H1 (cell line): Measurements from ENCODE around the gene MAGIX. TPM values are rescaled to one million over a fixed set of nuclear protein-coding genes. Genes with fewer than 3 reads are reported as not detected.

Experiments used
- CTCF ChIA-PET: fragments of 300-600 bp; sonication (Branson Sonifier 250); formaldehyde crosslinking; loops from one replicate; lab custom pipeline; 2021; ENCODE audit not compliant: partially characterized antibody; lab: Charles Lee
- POLR2A ChIA-PET: fragments of 300-600 bp; sonication (Branson Sonifier 250); formaldehyde crosslinking; loops from one replicate; lab custom pipeline; 2021; ENCODE audit warnings: inconsistent platforms; ENCODE audit not compliant: partially characterized antibody; lab: Charles Lee
- DNase-seq, 2 experiments: peaks; one replicate each; pipeline versions ENCODE4 v3.0.0 to v3.0.0-alpha.2; 2010 to 2022; ENCODE audit warnings: low spot score in 2 of 2, low read depth in 1 of 2, mixed read lengths in 1 of 2
- FAIRE-seq: peaks from 2 replicates; lab custom pipeline; 2011; peaks lifted over from hg19 to GRCh38; lab: Jason Lieb, UNC
- H2AFZ ChIP-seq: 2 replicates; pipeline ENCODE4 v1.8.1; 2012; ENCODE audit warnings: low read length, inconsistent platforms
- H2AK5ac ChIP-seq: 2 replicates; pipeline ENCODE4 v1.6.1; 2013; ENCODE audit warnings: low read depth, low read length
- H2BK120ac ChIP-seq: replicated peaks from 2 replicates; pipeline ENCODE3; 2013; ENCODE audit warnings: low read depth, low read length, inconsistent platforms
- H2BK12ac ChIP-seq: 2 replicates; pipeline ENCODE4 v1.6.1; 2013; ENCODE audit warnings: low read depth, low read length
- H2BK15ac ChIP-seq: 2 replicates; pipeline ENCODE4 v1.6.1; 2013; ENCODE audit warnings: low read length
- H2BK20ac ChIP-seq: 2 replicates; pipeline ENCODE4 v1.6.1; 2013; ENCODE audit warnings: low read length
- H2BK5ac ChIP-seq: 2 replicates; pipeline ENCODE4 v1.6.1; 2013; ENCODE audit warnings: low read depth, low read length
- H3K14ac ChIP-seq: 2 replicates; pipeline ENCODE4 v1.6.1; 2013; ENCODE audit warnings: inconsistent platforms; ENCODE audit not compliant: insufficient read length
- H3K18ac ChIP-seq: 2 replicates; pipeline ENCODE4 v1.6.1; 2013; ENCODE audit warnings: low read length; ENCODE audit errors: extremely low read depth
- H3K23ac ChIP-seq: 2 replicates; pipeline ENCODE4 v1.6.1; 2013; ENCODE audit warnings: inconsistent platforms; ENCODE audit not compliant: insufficient read length
- H3K23me2 ChIP-seq: 2 replicates; pipeline ENCODE4 v1.6.1; 2013; ENCODE audit warnings: low read depth, low read length
- H3K27ac ChIP-seq: 2 replicates; pipeline ENCODE4 v1.6.1; 2011; ENCODE audit warnings: low read depth, low read length, inconsistent platforms
- H3K27me3 ChIP-seq, 4 experiments: replicated peaks in 1 of 4; 1 replicate in 1 of 4; 2 replicates in 3 of 4; pipeline versions ENCODE4 v1.6.1 to v1.8.1; 2011 to 2013; ENCODE audit warnings: low read length in 3 of 4, mild to moderate bottlenecking in 3 of 4, inconsistent platforms in 2 of 4, mixed read lengths in 2 of 4, moderate library complexity in 1 of 4; ENCODE audit not compliant: control insufficient read depth in 3 of 4, insufficient read depth in 3 of 4; ENCODE audit errors: extremely low read depth in 1 of 4
- H3K36me3 ChIP-seq, 4 experiments: 2 replicates each; pipeline versions ENCODE4 v1.6.1 to v1.8.1; 2011 to 2013; ENCODE audit warnings: mild to moderate bottlenecking in 4 of 4, low read length in 3 of 4, moderate library complexity in 2 of 4, control low read depth in 1 of 4, inconsistent platforms in 1 of 4; ENCODE audit not compliant: insufficient read depth in 4 of 4, control insufficient read depth in 2 of 4
- H3K4ac ChIP-seq: replicated peaks from 2 replicates; pipeline ENCODE3; 2013; ENCODE audit warnings: low read length, low read depth, mixed read lengths, inconsistent platforms; ENCODE audit not compliant: insufficient read length
- H3K4me1 ChIP-seq, 4 experiments: replicated peaks in 1 of 4; 1 replicate in 1 of 4; 2 replicates in 3 of 4; pipeline versions ENCODE4 v1.6.1 to v1.8.1; 2011 to 2013; ENCODE audit warnings: low read length in 3 of 4, inconsistent platforms in 2 of 4, mixed read lengths in 1 of 4; ENCODE audit not compliant: insufficient read depth in 4 of 4, control insufficient read depth in 3 of 4
- H3K4me2 ChIP-seq, 2 experiments: 2 replicates each; pipeline versions ENCODE4 v1.6.1 to v1.8.1; 2011 to 2013; ENCODE audit warnings: low read depth in 2 of 2, low read length in 2 of 2, control low read depth in 1 of 2, inconsistent platforms in 1 of 2, mild to moderate bottlenecking in 1 of 2; ENCODE audit not compliant: insufficient read depth in 1 of 2
- H3K4me3 ChIP-seq, 4 experiments: fragments of 200-600, 300-600 bp in 1 of 4; sonication (generic), shearing (Covaris generic), sonication (Bioruptor Twin) in 1 of 4; 2 replicates each; pipeline versions ENCODE4 v1.5.1 to v1.8.1; 2011 to 2016; ENCODE audit warnings: low read length in 4 of 4, low read depth in 3 of 4, control low read depth in 2 of 4, inconsistent platforms in 2 of 4, mild to moderate bottlenecking in 2 of 4, mixed read lengths in 1 of 4, moderate library complexity in 1 of 4; ENCODE audit not compliant: insufficient read depth in 2 of 4; ENCODE audit errors: extremely low read depth in 1 of 4
- H3K56ac ChIP-seq: replicated peaks from 2 replicates; pipeline ENCODE3; 2013; ENCODE audit warnings: low read depth, mild to moderate bottlenecking, mixed read lengths, low read length, inconsistent platforms; ENCODE audit not compliant: insufficient read length
- H3K79me1 ChIP-seq: 2 replicates; pipeline ENCODE4 v1.6.1; 2013; ENCODE audit warnings: low read depth, low read length, control low read depth
- H3K79me2 ChIP-seq, 2 experiments: 2 replicates each; pipeline versions ENCODE4 v1.6.1 to v1.8.1; 2012 to 2013; ENCODE audit warnings: low read length in 2 of 2, mild to moderate bottlenecking in 2 of 2, inconsistent platforms in 1 of 2; ENCODE audit not compliant: insufficient read depth in 2 of 2, control insufficient read depth in 1 of 2
- H3K9ac ChIP-seq, 4 experiments: replicated peaks in 1 of 4; 1 replicate in 1 of 4; 2 replicates in 3 of 4; pipeline versions ENCODE4 v1.6.1 to v1.8.1; 2011 to 2013; ENCODE audit warnings: low read depth in 3 of 4, low read length in 3 of 4, control low read depth in 2 of 4, mild to moderate bottlenecking in 2 of 4, moderate library complexity in 2 of 4, inconsistent platforms in 1 of 4; ENCODE audit errors: extremely low read depth in 1 of 4
- H3K9me3 ChIP-seq, 2 experiments: 2 replicates each; pipeline versions ENCODE4 v1.6.1 to v1.8.1; 2012 to 2013; ENCODE audit warnings: mild to moderate bottlenecking in 2 of 2, moderate library complexity in 2 of 2, control low read depth in 1 of 2, inconsistent platforms in 1 of 2, low read depth in 1 of 2, low read length in 1 of 2, mixed read lengths in 1 of 2; ENCODE audit not compliant: insufficient read depth in 2 of 2
- H4K20me1 ChIP-seq, 2 experiments: replicated peaks in 1 of 2; 2 replicates each; pipeline versions ENCODE3 to v1.8.1; 2011 to 2013; ENCODE audit warnings: inconsistent platforms in 2 of 2, low read length in 2 of 2, mild to moderate bottlenecking in 1 of 2; ENCODE audit not compliant: insufficient read depth in 2 of 2, control insufficient read depth in 1 of 2
- H4K5ac ChIP-seq: 2 replicates; pipeline ENCODE4 v1.6.1; 2013; ENCODE audit warnings: low read length, low read depth, mixed read lengths, inconsistent platforms; ENCODE audit not compliant: insufficient read length
- H4K8ac ChIP-seq: 2 replicates; pipeline ENCODE4 v1.8.0; 2013; ENCODE audit warnings: mild to moderate bottlenecking, moderate library complexity, low read length, inconsistent platforms; ENCODE audit not compliant: insufficient read depth; ENCODE audit errors: extremely low read depth
- H4K91ac ChIP-seq: replicated peaks from 2 replicates; pipeline ENCODE3; 2013; ENCODE audit warnings: low read length, mixed read lengths, inconsistent platforms; ENCODE audit not compliant: insufficient read length
- TAF1 ChIP-seq: IDR thresholded peaks from 2 replicates; pipeline ENCODE4 v1.6.1; 2011; ENCODE audit warnings: mild to moderate bottlenecking, low read depth, low read length
- WGBS, 2 experiments: shearing (Covaris generic) in 1 of 2; methylation state at CpG; one replicate each; pipeline versions ENCODE4 v1.1.6 to v1.1.7; 2013 to 2015; ENCODE audit warnings: low lambda C conversion rate in 2 of 2, mixed read lengths in 2 of 2, inconsistent platforms in 1 of 2, low coverage in 1 of 2, missing lambda C conversion rate in 1 of 2; ENCODE audit not compliant: insufficient replicate concordance in 2 of 2, insufficient coverage in 1 of 2, insufficient read length in 1 of 2; ENCODE audit errors: extremely low coverage in 1 of 2, missing lambda C conversion rate in 1 of 2; 5-methylcytosine and 5-hydroxymethylcytosine counted together
- polyA plus RNA-seq, 7 experiments: library from polyadenylated mRNA; depleted of rRNA in 3 of 7; stranded (reverse) in 5 of 7; unstranded in 2 of 7; fragments of >200 nt in 5 of 7; fragments of 200-250 nt in 2 of 7; gene quantifications; 1 replicate in 5 of 7; 2 replicates in 1 of 7; 4 replicates in 1 of 7; pipeline versions ENCODE4 v1.2.1 to v1.2.3, GENCODE V29; 2011 to 2013; ENCODE audit warnings: missing spikeins in 2 of 7, mixed read lengths in 2 of 7
- total RNA-seq: library from RNA; stranded (reverse); fragmentation: NEBNext Ultra II Directional; extraction: Animal tissue kit (Norgen Biotek cat#: 25700); gene quantifications from 2 replicates; pipeline ENCODE4 v1.2.1, GENCODE V29; 2021

MAGIX gene
- total and polyA plus RNA-seq, 2 of the 8 experiments (the other 6 are each of a cell fraction or from before 2014, with no cell fraction given) = 0.37 to 1.1 TPM

GRCh38 chrX:49209434-49210251 lies 47.1 kb downstream of the MAGIX start:
- no peak overlapping the region for H3K4ac ChIP-seq
- H2BK15ac ChIP-seq = no peak overlapping the region
- H2AK5ac ChIP-seq = no peak overlapping the region
- H2AFZ ChIP-seq = no peak overlapping the region; the same call in none of the 2 replicates
- no peaks in the 10 kb centered on the region for H3K79me1 ChIP-seq
- no peak overlapping the region for H2BK5ac ChIP-seq
- H3K9me3 ChIP-seq = no peaks in the 10 kb centered on the region
- H3K56ac ChIP-seq = no peak overlapping the region
- H2BK12ac ChIP-seq = no peak overlapping the region
- FAIRE-seq (no peak), DNase-seq (no peak)
- no peak overlapping the region for H3K18ac ChIP-seq
- H3K9ac ChIP-seq = no peak overlapping the region; a peak in 1 of 7 replicates
- WGBS, 2 experiments = 61% methylated on average over 16 of the region's 28 CpGs; no CpG with 5 or more reads in 1 of the 2 experiments
- H3K27me3 ChIP-seq = no peaks in the 10 kb centered on the region
- ChIA-PET CTCF (interaction anchor here (0.6 to 4.6 kb wide), 6 partner anchors 12 to 638 kb away, joined by 3 to 22 read pairs (median 3); no protein-coding TSS in a partner anchor), POLR2A (interaction anchor here (1.0 kb wide), 1 partner anchor 9 kb away, joined by 3 read pairs; no protein-coding TSS in a partner anchor)
- H3K36me3 ChIP-seq = no peaks in the 10 kb centered on the region
- peak overlapping the region in 1 of 4 experiments; percentile 21; a peak in 1 of 8 replicates for H3K4me3 ChIP-seq
- H2BK120ac ChIP-seq = no peak overlapping the region
- no peaks in the 10 kb centered on the region for H4K20me1 ChIP-seq
- peak overlapping the region; percentile 35; the same call in 1 of the 2 replicates for H4K8ac ChIP-seq
- no peak overlapping the region for H3K23ac ChIP-seq
- H3K4me2 ChIP-seq = peak overlapping the region; percentile 28 to 44; a peak in 2 of 4 replicates
- no peak overlapping the region for H2BK20ac ChIP-seq
- no peak overlapping the region for H4K5ac ChIP-seq
- no peak overlapping the region for H4K91ac ChIP-seq
- H3K27ac ChIP-seq = no peak overlapping the region
- H3K4me1 ChIP-seq = peaks cover 0 to 11% (median 2%) of the 10 kb centered on the region in 4 experiments; a peak in 2 of 7 replicates
- H3K14ac ChIP-seq = no peak overlapping the region
- no peaks in the 10 kb centered on the region for H3K79me2 ChIP-seq
- H3K23me2 ChIP-seq = no peaks in the 10 kb centered on the region
- no peak for TF ChIP-seq TAF1
